ENCODE measurements around the gene MOV10L1. TPM values are rescaled to one million over a fixed set of nuclear protein-coding genes. Genes with fewer than 3 reads are reported as not detected.

Gene MOV10L1
- total RNA-seq, 2 experiments from 2014 or later, result 0.22 to 1.1 TPM

DNA sequence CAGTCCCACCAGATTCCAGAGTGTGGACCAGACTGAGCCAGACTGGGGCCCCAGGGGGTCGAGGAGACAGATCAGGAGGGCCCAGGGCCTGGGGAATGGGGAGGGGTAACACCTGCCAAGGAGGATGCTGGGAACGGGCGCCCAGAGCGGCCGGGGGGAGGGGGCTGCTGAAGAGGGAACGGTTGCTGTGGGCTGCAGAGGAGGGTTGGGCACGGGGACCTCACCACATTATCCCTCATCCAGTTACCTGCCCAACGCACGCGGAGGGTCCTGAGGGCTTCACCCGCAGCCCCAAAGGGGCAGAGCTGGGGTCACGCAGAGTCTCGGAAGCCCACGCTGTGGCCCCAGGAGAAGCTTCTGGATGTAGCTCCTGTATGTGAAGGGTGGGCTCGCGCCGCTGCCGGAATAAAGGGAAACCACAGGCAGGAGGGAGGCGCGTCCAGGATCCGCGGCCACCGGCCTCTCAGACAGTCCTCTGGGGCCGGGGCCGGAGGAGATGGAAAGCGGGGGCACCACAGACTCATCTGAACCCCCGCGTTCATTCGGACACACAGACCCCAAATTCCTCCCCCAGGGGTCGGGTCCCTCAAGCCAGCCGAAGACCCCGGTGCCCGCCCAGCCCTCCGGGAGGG, 110.1 kb downstream of the MOV10L1 start:
- H2AFZ ChIP-seq (ENCODE audit: low read length), result no peak overlapping the region
- CTCF ChIA-PET (ENCODE audit: unreplicated experiment), result no interaction called here

DNA sequence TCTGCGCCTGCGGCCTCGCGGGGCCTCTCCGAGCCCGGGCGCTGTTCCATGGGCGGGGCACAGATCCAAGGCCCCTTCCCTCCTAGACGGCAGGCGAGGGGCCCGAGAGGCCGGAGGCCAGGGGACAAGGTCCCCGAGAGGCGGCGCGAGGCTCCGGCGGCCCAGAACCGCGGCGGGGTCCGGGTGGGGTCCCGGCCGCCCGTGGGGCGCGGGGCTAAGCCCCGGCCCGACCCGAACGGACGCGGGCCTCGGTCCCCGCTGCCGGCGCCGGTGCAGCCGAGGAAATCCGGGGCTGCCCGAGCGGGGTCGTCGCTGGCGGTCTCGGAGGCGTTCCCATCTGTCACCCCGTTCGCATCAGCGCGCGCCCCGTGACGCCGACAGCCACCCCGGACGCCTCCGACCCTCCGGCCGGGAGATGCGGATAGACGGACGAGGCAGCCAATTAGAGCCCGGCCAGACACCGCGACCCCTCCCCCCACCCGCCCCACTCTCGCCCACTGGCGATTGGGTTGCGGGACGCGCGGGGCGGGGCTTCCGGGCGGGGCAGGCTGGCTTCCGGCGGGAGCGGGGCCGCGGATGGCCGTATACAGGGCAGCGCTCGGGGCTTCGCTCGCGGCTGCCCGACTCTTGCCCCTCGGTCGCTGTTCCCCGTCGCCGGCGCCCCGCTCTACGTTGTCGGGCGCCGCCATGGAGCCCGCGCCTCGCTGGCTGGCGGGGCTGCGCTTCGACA, 110.8 kb downstream of the MOV10L1 start, which contains the start of gene SELENOO:
TSS of gene SELENOO (plus strand) at position 551 of the 730 bp plus-strand sequence. CDS start at position 577, 26 bp downstream.
- H3K4me2 ChIP-seq (ENCODE audit: low read length), result peak within 1 kb of the TSS; percentile 100
- peaks cover 8% of the 10 kb centered on the region; the same call in 1 of the 2 replicates for H3K9me3 ChIP-seq (ENCODE audit: low read length)
- H3K36me3 ChIP-seq (ENCODE audit: insufficient read depth, low read length), result peaks cover 52% of the 10 kb centered on the region
- CTCF ChIA-PET (ENCODE audit: unreplicated experiment), result no interaction called here
- TF ChIP-seq EZH2phosphoT487 (IDR thresholded peaks at IDR 0.05; ENCODE audit: borderline replicate concordance, low read depth, low read length), result no peak
- TF ChIP-seq, protein P1, sequence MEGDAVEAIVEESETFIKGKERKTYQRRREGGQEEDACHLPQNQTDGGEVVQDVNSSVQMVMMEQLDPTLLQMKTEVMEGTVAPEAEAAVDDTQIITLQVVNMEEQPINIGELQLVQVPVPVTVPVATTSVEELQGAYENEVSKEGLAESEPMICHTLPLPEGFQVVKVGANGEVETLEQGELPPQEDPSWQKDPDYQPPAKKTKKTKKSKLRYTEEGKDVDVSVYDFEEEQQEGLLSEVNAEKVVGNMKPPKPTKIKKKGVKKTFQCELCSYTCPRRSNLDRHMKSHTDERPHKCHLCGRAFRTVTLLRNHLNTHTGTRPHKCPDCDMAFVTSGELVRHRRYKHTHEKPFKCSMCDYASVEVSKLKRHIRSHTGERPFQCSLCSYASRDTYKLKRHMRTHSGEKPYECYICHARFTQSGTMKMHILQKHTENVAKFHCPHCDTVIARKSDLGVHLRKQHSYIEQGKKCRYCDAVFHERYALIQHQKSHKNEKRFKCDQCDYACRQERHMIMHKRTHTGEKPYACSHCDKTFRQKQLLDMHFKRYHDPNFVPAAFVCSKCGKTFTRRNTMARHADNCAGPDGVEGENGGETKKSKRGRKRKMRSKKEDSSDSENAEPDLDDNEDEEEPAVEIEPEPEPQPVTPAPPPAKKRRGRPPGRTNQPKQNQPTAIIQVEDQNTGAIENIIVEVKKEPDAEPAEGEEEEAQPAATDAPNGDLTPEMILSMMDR (conservative IDR thresholded peaks at IDR 0.05; ENCODE audit: low read length), result no peak
- H3K9me2 ChIP-seq (ENCODE audit: insufficient read depth, low read length), result no peaks in the 10 kb centered on the region
- POLR2A ChIA-PET, result no interaction called here
- no peak within 1 kb of the TSS for H2AFZ ChIP-seq (ENCODE audit: low read length)
- intact Hi-C loops (cut with micrococcal nuclease; ENCODE audit: unreplicated experiment), result loop anchor here (2.0 kb wide), 1 partner anchor 52 kb away; no protein-coding TSS in a partner anchor
- H3K79me2 ChIP-seq (ENCODE audit: insufficient read depth, low read depth, low read length), result peaks cover 32% of the 10 kb centered on the region
- H4K20me1 ChIP-seq (ENCODE audit: insufficient read depth, low read length), result 0 out of 2 replicates have a peak, but pooled peaks cover 8% of the 10 kb centered on the region
- H3K4me3 ChIP-seq (ENCODE audit: low read depth, low read length, poor library complexity, severe bottlenecking), result peak within 1 kb of the TSS; percentile 98
- H3K27ac ChIP-seq (ENCODE audit: low read depth, low read length, poor library complexity, severe bottlenecking), result peak within 1 kb of the TSS; percentile 39
- DNase-seq (ENCODE audit: low spot score), result peak; percentile 90
- H3K4me1 ChIP-seq (ENCODE audit: insufficient read depth, low read length, poor library complexity, severe bottlenecking), result peaks cover 17% of the 10 kb centered on the region
- no TSS peak for BruUV-seq (replicated peaks)

More for the DNA sequence above, 110.1 kb downstream of the MOV10L1 start:
- BruUV-seq (replicated peaks), result no TSS peak
- Histone ChIP-seq H3K36me3 (ENCODE audit: insufficient read depth, low read length) (peaks cover 53% of the 10 kb centered on the region), H3K4me2 (ENCODE audit: low read length) (peak overlapping the region; percentile 92), H3K27ac (ENCODE audit: low read depth, low read length, poor library complexity, severe bottlenecking) (peak overlapping the region; percentile 34), H3K9me2 (ENCODE audit: insufficient read depth, low read length) (no peaks in the 10 kb centered on the region), H3K79me2 (ENCODE audit: insufficient read depth, low read depth, low read length) (peaks cover 32% of the 10 kb centered on the region), H3K4me1 (ENCODE audit: insufficient read depth, low read length, poor library complexity, severe bottlenecking) (peaks cover 19% of the 10 kb centered on the region), H3K9me3 (ENCODE audit: low read length) (peaks cover 8% of the 10 kb centered on the region; the same call in 1 of the 2 replicates), H4K20me1 (ENCODE audit: insufficient read depth, low read length) (0 out of 2 replicates have a peak, but pooled peaks cover 8% of the 10 kb centered on the region), H3K4me3 (ENCODE audit: low read depth, low read length, poor library complexity, severe bottlenecking) (peak overlapping the region; percentile 98)
- intact Hi-C loops (cut with micrococcal nuclease; ENCODE audit: unreplicated experiment), result loop anchor here (2.0 kb wide), 1 partner anchor 51 kb away; no protein-coding TSS in a partner anchor
- TF ChIP-seq, protein P1 (conservative IDR thresholded peaks at IDR 0.05; ENCODE audit: low read length), result no peak
- no peak for TF ChIP-seq EZH2phosphoT487 (IDR thresholded peaks at IDR 0.05; ENCODE audit: borderline replicate concordance, low read depth, low read length)
- POLR2A ChIA-PET, result no interaction called here
- DNase-seq (ENCODE audit: low spot score), result peak; percentile 24
